GM19099 (cell line): ENCODE results near the gene CINP.

Experiments
- POLR2A ChIP-seq: IDR thresholded peaks from 3 replicates; pipeline ENCODE4 v1.6.1; 2011; ENCODE audit warnings: low read depth; ENCODE audit not compliant: insufficient read length; ENCODE audit errors: extremely low read depth

CINP gene

GRCh38 chr14:102317564-102318248 lies 45.0 kb downstream of the CINP start:
- no peak for TF ChIP-seq POLR2A

GRCh38 chr14:102316743-102317563 lies 45.7 kb downstream of the CINP start:
- no peak for TF ChIP-seq POLR2A

DNA sequence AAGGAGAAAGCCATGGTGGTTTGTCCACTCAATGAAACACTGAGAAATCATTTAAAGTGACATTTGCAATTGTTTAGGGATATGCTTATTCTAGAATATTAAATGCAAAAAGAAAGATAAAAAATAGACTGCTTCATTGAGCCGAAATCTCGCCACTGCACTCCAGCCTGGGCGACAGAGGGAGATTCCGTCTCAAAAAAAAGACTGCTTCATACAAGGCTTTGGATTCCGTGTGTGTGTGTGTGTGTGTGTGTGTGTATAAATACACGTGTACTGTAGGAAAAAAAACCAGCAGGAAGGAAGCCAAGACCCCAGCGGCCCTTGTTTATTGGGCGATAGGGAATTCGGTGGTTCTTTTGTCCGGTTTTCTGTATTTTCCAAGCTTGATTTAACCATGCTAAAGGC lies 46.4 kb downstream of the CINP start:
- no peak for TF ChIP-seq POLR2A

DNA sequence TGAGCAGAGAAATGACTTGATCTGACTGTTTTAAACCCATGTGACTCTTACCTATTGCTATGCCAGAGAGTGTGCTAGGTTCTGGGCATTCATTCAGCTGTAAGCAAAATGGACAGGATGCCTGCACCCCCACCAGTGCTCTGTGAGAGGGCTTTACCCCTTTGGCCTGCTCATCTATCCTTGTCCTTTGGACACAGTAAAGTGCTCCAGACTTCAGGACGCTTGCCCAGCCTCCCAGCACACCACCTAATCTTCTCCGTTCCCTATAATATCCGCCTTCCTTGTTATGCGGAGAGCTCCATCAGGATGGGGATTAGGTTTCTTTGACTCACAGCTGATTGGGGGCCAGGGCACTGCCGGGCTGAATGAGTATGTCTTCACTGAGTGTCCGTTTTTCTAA lies 47.6 kb downstream of the CINP start:
- TF ChIP-seq POLR2A: no peak

DNA sequence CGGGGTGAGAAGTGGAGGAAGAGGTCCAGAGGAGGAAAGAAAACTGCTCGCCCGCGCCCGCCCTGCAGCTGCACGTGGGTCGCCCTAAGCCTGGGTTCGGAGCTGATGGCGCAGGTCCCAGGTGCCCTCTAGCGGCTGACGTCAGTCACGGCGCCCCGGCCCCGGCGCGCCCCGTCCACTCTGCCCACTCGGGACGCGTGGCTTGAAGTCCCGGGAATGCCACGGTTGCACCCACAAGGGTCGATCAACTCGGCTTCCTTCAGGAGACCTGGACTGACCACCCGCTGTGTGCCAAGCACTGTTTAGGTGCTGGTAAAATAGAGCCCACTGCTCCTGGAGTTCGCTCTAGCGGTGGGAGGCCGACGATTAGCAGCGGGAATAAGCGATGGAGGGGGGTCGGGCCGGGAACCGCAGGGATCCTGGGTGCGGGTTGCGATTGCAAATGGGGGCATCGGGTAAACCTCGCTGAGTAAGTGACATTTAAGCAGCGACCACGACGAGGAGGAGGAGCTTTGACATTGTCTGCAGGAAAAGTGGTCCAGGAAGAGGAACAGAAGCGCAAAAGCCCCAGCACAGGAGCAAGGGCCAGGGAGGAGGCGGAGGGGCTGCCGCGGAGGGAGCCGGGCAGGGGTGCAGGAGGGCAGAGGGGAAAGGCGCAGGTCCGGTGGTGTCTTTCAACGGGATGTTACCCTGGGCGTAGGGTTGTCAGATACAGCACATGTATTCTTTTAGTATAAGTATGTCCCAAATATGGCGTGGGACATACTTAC lies 48.3 kb downstream of the CINP start:
- no peak for TF ChIP-seq POLR2A

- TF ChIP-seq POLR2A: no peak
Measured at GRCh38 chr14:102304611-102305506, 57.8 kb downstream of the CINP start, which contains the start of gene MOK. TSS of gene MOK (minus strand) at chr14:102305164. CDS start at chr14:102304968, 196 bp downstream.

DNA sequence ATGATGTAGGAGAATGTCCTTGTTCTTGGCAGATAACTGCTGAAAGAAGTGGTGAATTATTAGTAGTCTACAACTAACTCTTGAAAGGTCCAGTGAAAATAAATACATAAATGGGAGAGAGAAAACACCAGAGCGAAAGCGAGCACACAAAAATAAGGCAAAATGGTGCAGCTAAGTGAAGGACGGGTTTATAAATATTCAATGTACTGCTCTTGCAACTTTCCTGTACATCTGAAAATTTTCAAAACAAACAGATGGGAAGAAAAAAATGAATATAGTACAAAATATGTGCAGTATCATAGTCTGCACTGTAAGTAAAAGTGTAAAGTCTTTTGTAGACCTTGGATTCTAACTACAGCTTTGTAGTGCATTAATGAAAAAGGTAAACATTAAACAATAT lies 59.0 kb downstream of the CINP start:
- no peak for TF ChIP-seq POLR2A
